ENCODE results near the gene HDAC2.
A peak's percentile ranks its signal among the peaks of the same experiment; 100 is the strongest.
"Not testable (repeated sequence)": the region's sequence is repeated elsewhere in the genome, so short reads cannot be mapped to it uniquely, and the experiment has no call there.

The HDAC2 gene

DNA sequence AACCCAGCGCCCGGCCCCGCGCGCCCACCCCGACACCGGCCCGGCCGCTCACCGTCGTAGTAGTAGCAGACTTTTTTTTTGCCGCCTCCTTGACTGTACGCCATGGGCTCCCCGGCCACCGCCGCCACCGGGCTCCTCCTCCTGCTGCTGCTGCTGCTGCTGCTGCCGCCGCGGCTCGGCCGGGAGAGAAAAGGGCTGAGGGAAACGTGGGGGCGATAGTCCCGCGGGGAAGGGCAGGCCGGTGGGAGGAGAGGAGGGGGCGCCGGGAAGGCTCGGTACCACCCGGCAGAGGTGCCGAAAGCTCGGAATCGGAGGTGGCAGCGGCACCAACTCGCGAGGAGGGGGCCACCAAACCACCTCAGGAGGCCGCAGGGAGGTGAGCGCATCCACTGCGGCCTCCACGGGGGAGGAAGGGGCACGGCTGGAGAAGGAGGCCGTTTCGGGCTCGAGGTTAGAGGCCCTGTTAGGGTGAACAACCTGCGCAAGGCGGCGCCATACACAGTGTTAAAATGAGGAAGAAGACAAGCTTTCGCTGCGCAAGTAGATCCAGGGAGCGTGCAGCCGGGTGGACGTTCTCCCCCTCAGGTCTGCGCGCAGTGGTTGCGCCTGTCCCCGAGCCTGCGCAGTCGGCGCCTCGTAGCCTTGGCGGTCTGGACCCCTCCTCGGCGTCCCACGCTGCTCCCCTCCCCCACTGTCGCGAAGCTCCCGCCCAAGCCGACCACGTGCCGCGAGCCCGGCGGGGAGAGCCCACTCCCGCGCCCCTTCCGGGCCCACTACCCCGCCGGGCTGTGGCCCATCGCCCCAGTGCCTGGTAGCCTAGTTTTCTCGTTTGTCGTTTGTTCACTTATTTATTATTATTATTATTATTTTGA lies at the start of gene HDAC2:
Gene HDAC2 (minus strand): TSS at position 344 of the 872 bp plus-strand sequence. CDS start 240 bp downstream, at position 104.
- peak; percentile 93 for DNase-seq (ENCODE audit: low spot score)
- in situ Hi-C loops (cut with MboI; ENCODE audit: low pct_unique_long_range_greater_than_20kb, low sequenced_read_pairs, unreplicated experiment), result no loop called here
- TF ChIP-seq, protein P1, sequence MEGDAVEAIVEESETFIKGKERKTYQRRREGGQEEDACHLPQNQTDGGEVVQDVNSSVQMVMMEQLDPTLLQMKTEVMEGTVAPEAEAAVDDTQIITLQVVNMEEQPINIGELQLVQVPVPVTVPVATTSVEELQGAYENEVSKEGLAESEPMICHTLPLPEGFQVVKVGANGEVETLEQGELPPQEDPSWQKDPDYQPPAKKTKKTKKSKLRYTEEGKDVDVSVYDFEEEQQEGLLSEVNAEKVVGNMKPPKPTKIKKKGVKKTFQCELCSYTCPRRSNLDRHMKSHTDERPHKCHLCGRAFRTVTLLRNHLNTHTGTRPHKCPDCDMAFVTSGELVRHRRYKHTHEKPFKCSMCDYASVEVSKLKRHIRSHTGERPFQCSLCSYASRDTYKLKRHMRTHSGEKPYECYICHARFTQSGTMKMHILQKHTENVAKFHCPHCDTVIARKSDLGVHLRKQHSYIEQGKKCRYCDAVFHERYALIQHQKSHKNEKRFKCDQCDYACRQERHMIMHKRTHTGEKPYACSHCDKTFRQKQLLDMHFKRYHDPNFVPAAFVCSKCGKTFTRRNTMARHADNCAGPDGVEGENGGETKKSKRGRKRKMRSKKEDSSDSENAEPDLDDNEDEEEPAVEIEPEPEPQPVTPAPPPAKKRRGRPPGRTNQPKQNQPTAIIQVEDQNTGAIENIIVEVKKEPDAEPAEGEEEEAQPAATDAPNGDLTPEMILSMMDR (IDR thresholded peaks at IDR 0.05; ENCODE audit: extremely low read depth, insufficient read depth, missing control alignments), result no peak

DNA sequence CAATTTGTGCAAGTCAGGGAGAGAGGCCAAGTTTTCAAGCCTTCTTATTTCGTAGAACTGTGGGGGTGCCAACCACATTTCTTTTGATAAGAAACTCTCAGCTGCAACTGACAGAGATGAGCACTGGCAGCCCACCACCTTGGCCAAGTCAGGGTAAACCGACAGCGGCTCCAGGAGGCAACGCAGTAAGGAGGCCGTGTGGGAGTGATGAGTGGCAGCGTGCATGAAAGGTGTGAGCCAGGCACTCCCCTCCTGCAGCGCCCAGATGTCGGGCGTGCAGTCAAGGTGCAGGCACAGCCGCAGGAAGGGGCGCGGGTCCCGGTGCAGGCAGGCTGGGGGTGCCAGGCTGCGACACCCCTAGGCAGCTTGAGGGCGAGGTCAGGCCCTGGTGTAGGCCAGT lies 49.2 kb upstream of the HDAC2 start:
- in situ Hi-C loops (cut with MboI; ENCODE audit: low pct_unique_long_range_greater_than_20kb, low sequenced_read_pairs, unreplicated experiment), result no loop called here
- TF ChIP-seq, protein P1 (IDR thresholded peaks at IDR 0.05; ENCODE audit: extremely low read depth, insufficient read depth, missing control alignments), result no peak

DNA sequence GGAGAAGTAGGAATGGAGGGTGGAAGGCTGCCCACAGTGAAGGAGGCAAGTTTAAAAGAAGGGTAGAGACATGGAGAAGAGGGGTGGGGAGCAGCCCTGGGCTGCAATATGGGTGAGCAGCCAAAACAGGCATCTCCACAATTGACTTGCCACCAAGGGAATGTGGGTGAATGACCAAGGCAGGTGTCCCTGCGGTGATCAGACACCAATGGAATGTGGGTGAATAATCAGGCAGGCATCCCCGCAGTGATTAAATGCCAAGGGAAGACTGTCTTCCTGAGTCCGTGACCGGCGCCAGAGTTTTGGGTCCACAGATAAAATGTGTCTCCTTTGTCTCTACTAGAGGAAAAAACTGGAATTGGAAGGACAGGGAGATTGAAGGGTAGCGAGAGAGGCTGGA lies 46.2 kb upstream of the HDAC2 start:
- in situ Hi-C loops (cut with MboI; ENCODE audit: low pct_unique_long_range_greater_than_20kb, low sequenced_read_pairs, unreplicated experiment); DNase-seq (ENCODE audit: low spot score): not testable (repeated sequence)

More for the DNA sequence above, 49.2 kb upstream of the HDAC2 start:
- DNase-seq (ENCODE audit: low spot score), result no peak

DNA sequence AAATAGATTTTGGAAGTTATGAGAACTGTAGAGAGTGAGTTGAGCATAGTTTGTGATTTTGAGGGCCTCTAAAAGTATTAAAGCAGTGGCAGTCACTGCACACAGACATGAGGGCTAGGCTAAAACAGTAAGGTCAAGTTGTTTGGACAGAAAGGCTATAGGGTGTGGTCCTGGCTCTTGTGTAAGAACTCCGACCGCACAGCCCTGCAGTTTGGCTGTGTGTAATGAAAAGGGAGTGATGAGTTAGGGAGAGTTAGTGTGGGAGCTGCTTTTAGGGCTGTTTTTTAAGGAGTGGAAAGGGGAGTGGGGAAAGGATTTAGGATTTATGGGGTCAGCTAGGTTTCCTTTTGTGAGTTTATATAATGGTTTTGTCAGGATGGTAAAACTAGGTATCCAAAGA lies 43.2 kb upstream of the HDAC2 start:
- DNase-seq (ENCODE audit: low spot score); in situ Hi-C loops (cut with MboI; ENCODE audit: low pct_unique_long_range_greater_than_20kb, low sequenced_read_pairs, unreplicated experiment): not testable (repeated sequence)

DNA sequence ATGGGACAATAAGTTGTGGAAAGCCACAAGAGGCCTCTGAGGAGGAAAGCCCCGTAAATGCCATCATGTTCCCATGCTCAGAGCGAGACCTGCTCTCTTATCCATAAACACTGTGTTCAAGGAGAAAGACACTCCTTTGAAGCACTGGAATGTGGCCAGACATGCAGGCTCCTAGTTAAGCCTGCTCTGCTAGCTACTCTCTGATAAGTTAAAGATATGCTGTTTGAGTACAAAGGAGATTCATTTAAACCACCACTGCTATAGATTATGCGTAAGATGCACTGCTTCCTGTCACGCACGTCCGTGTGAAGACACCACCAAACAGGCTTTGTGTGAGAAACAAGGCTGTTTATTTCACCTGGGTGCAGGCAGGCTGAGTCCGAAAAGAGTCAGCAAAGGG lies 40.5 kb upstream of the HDAC2 start:
- in situ Hi-C loops (cut with MboI; ENCODE audit: low pct_unique_long_range_greater_than_20kb, low sequenced_read_pairs, unreplicated experiment); DNase-seq (ENCODE audit: low spot score): not testable (repeated sequence)

DNA sequence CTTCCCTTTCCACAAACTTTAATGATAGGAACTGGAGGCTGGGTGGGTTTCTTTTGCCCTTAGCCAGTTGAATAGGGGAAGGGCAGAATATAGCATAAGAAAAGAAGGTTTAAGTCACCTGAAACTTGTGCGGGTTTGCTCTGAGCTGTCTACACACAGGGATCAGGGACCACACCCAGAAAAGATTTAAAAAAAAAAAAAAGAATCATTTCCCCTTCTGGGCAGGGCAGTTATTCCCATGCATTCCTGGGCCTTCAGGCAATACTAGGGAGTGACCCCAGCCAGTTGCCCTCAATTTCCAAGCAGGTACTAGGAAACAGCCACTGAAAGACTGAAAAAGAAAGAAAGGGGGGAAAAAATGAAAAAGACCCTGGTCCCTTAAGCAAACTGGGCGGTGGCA lies 39.6 kb upstream of the HDAC2 start:
- DNase-seq (ENCODE audit: low spot score), result no peak
- TF ChIP-seq, protein P1 (IDR thresholded peaks at IDR 0.05; ENCODE audit: extremely low read depth, insufficient read depth, missing control alignments), result no peak
- in situ Hi-C loops (cut with MboI; ENCODE audit: low pct_unique_long_range_greater_than_20kb, low sequenced_read_pairs, unreplicated experiment), result no loop called here

DNA sequence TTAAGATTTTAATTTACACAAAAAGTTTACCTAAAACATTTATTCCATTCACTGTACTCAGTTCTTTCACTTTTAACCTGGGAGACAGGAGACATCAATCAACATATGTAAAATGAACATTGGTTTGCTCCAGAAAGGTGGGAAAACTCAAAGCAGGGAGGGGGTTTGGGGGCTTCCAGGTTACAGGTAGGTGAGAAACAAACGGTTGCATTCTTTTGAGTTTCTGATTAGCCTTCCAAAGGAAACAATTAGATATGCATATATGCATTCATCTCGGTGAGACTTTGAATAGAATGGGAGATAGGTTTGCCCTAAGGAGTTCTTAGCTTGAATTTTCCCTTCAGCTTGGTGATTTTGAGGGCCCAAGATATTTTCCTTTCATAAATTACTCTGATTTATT lies 38.2 kb upstream of the HDAC2 start:
- DNase-seq (ENCODE audit: low spot score), result no peak
- TF ChIP-seq, protein P1 (IDR thresholded peaks at IDR 0.05; ENCODE audit: extremely low read depth, insufficient read depth, missing control alignments), result no peak
- in situ Hi-C loops (cut with MboI; ENCODE audit: low pct_unique_long_range_greater_than_20kb, low sequenced_read_pairs, unreplicated experiment), result no loop called here

DNA sequence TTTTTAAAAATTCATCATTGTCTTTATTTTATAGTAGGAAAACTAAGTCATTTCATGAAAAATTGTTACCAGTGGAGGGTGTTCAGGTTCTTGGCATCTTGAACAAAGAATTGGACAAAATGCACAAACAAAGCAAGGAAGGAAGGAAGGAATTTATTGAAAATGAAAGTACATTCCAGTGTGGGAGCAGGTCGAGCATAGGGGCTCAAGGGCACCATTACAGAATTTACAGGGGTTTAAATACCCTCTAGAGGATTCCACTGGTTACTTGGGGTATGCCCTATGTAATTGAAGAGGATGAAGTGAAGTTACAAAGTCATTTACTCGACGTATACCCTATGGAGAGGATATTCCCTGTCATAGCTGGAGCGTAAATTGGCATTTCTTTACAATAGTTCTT lies 37.4 kb upstream of the HDAC2 start:
- DNase-seq (ENCODE audit: low spot score), result no peak
- TF ChIP-seq, protein P1 (IDR thresholded peaks at IDR 0.05; ENCODE audit: extremely low read depth, insufficient read depth, missing control alignments), result no peak
- in situ Hi-C loops (cut with MboI; ENCODE audit: low pct_unique_long_range_greater_than_20kb, low sequenced_read_pairs, unreplicated experiment), result no loop called here
